ENCODE results near the gene ATOSB. TPM values are rescaled to one million over a fixed set of nuclear protein-coding genes. Genes with fewer than 3 reads are reported as not detected.

The ATOSB gene
- total RNA-seq, 2 donors from 2014 or later = 2.3 to 6.6 TPM

GRCh38 chr9:35112257-35113020, 3.2 kb downstream of the ATOSB start:
- Histone ChIP-seq H3K27ac (peak overlapping the region in 3 of 4 donors; percentile 55 to 83 (median 76)), H3K4me3 (no peak overlapping the region), H3K9me3 (no peaks in the 10 kb centered on the region), H3K36me3 (replicated peaks in 1 of 2; ENCODE audit: insufficient read depth in 1 of 2, low read depth in 2 of 2) (no peaks in the 10 kb centered on the region), H3K27me3 (no peaks in the 10 kb centered on the region), H3K4me1 (peaks cover 47% of the 10 kb centered on the region)
- intact Hi-C loops (cut with DNase I) = no loop called here
- no peak for ATAC-seq
- DNase-seq = peak in 1 of 4 donors; percentile 55
- TF ChIP-seq CTCF (IDR thresholded peaks at IDR 0.05) = no peak
- no peak for TF ChIP-seq POLR2A (IDR thresholded peaks at IDR 0.05)
- WGBS, 2 donors = 76 to 91% methylated on average over 3 of the region's 3 CpGs

- peak overlapping the region; percentile 40 to 62 for H3K4me3 ChIP-seq
- DNase-seq (peak; percentile 98 to 99 (median 99)), ATAC-seq (peak; percentile 82)
- peak overlapping the region; percentile 40 to 83 (median 78) for H3K27ac ChIP-seq
- intact Hi-C loops (cut with DNase I) = no loop called here
- no peaks in the 10 kb centered on the region for H3K27me3 ChIP-seq
- H3K36me3 ChIP-seq (replicated peaks in 1 of 2; ENCODE audit: insufficient read depth in 1 of 2, low read depth in 2 of 2) = peaks cover 0 to under 1% of the 10 kb centered on the region in 2 donors
- no peaks in the 10 kb centered on the region for H3K9me3 ChIP-seq
- H3K4me1 ChIP-seq = peaks cover 38% of the 10 kb centered on the region
- peak; percentile 50 to 57 (median 52) for TF ChIP-seq POLR2A (IDR thresholded peaks at IDR 0.05)
- TF ChIP-seq CTCF (IDR thresholded peaks at IDR 0.05) = no peak
- WGBS, 2 donors = 1 to 2% methylated on average over 21 to 57 of the region's 57 CpGs
Observed at GRCh38 chr9:35111001-35111933, 4.4 kb downstream of the ATOSB start.

DNA sequence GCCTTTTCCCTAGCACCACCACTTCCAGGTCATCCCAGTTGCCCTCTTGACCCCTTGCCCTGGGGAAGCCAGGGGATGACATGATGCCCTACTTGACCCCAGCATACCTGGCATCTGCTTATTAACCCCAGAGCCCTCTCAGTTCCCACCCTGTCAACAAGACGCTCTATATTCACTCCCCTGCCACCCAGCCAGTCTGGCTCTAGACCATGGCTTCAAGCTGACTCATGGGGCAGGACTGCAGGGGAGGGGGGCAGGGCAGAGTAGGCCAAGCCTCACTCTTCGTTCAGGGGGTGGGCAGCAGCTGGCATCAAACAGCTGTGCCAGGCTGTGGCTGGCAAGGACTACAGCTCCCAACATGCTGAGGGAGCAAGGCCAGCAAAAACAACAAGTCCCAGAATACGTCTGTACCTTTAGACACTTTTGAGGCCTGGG, 5.3 kb downstream of the ATOSB start:
- no peaks in the 10 kb centered on the region for H3K9me3 ChIP-seq
- H3K27ac ChIP-seq = peak overlapping the region in 2 of 4 donors; percentile 28 to 83
- DNase-seq (peak in 1 of 4 donors; percentile 71), ATAC-seq (no peak)
- WGBS, 2 donors = 37 to 38% methylated on average over 3 of the region's 3 CpGs
- no peak for TF ChIP-seq POLR2A (IDR thresholded peaks at IDR 0.05)
- intact Hi-C loops (cut with DNase I) = no loop called here
- no peak overlapping the region for H3K4me3 ChIP-seq
- H3K4me1 ChIP-seq = peaks cover 37% of the 10 kb centered on the region
- H3K27me3 ChIP-seq = no peaks in the 10 kb centered on the region
- peaks cover 0 to 9% of the 10 kb centered on the region in 2 donors for H3K36me3 ChIP-seq (replicated peaks in 1 of 2; ENCODE audit: insufficient read depth in 1 of 2, low read depth in 2 of 2)

GRCh38 chr9:35108946-35109575, 6.6 kb downstream of the ATOSB start:
- H3K27me3 ChIP-seq = no peaks in the 10 kb centered on the region
- no peak overlapping the region for H3K27ac ChIP-seq
- intact Hi-C loops (cut with DNase I) = no loop called here
- no peak for ATAC-seq
- no peak for DNase-seq
- peaks cover 0 to 9% of the 10 kb centered on the region in 2 donors for H3K36me3 ChIP-seq (replicated peaks in 1 of 2; ENCODE audit: insufficient read depth in 1 of 2, low read depth in 2 of 2)
- no peak for TF ChIP-seq POLR2A (IDR thresholded peaks at IDR 0.05)
- no peak for TF ChIP-seq CTCF (IDR thresholded peaks at IDR 0.05)
- 60 to 100% methylated on average over 3 to 7 of the region's 8 CpGs for WGBS, 2 donors
- no peaks in the 10 kb centered on the region for H3K9me3 ChIP-seq
- no peak overlapping the region for H3K4me3 ChIP-seq
- H3K4me1 ChIP-seq = peaks cover 25% of the 10 kb centered on the region
